ENCODE results near the gene ARID3A. TPM values are rescaled to one million over a fixed set of nuclear protein-coding genes. Genes with fewer than 3 reads are reported as not detected.

The ARID3A gene
- total RNA-seq, 4 donors from 2014 or later: 1.8 to 9.4 (median 5.6) TPM

DNA sequence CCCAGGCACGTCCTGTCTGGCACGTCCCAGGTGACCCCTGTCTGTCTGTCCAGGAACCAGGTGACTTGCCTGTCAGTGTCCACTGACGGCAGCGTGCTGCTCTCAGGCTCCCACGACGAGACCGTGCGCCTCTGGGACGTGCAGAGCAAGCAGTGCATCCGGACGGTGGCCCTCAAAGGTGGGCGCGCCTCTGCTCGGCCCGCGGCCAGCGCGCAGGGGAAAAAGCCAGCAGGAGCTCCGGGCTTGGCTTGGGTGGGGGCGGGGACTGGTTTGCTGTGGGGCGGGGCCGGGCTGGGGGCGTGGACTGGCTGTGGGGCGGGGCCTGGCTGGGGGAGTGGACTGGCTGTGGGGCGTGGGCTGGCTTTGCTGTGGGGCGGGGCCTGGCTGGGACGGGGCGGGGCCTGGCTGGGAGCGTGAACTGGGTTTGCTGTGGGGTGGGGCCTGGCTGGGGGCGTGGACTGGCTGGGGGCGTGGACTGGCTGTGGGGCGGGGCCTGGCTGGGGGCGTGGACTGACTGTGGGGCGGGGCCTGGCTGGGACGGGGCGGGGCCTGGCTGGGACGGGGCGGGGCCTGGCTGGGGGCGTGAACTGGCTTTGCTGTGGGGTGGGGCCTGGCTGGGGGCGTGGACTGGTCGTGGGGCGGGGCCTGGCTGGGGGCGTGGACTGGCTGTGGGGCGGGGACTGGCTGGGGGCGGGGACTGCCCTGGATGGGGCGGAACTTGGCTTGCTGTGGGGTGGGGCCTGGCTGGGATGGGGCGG is 65.5 kb downstream of the ARID3A start:
- TF ChIP-seq POLR2A (IDR thresholded peaks at IDR 0.05): no peak
- TF ChIP-seq, protein P1, sequence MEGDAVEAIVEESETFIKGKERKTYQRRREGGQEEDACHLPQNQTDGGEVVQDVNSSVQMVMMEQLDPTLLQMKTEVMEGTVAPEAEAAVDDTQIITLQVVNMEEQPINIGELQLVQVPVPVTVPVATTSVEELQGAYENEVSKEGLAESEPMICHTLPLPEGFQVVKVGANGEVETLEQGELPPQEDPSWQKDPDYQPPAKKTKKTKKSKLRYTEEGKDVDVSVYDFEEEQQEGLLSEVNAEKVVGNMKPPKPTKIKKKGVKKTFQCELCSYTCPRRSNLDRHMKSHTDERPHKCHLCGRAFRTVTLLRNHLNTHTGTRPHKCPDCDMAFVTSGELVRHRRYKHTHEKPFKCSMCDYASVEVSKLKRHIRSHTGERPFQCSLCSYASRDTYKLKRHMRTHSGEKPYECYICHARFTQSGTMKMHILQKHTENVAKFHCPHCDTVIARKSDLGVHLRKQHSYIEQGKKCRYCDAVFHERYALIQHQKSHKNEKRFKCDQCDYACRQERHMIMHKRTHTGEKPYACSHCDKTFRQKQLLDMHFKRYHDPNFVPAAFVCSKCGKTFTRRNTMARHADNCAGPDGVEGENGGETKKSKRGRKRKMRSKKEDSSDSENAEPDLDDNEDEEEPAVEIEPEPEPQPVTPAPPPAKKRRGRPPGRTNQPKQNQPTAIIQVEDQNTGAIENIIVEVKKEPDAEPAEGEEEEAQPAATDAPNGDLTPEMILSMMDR (IDR thresholded peaks at IDR 0.05): no peak
- DNase-seq (ENCODE audit: low spot score in 2 of 2): no peak
- 77 to 92% methylated on average over 5 to 11 of the region's 47 CpGs for WGBS, 2 donors
- no peak overlapping the region for H3K4me3 ChIP-seq (ENCODE audit: low read depth, poor library complexity, severe bottlenecking)
- intact Hi-C loops (cut with DNase I; ENCODE audit: low total_unique reads): no loop called here

GRCh38 chr19:991932-992669 is 66.3 kb downstream of the ARID3A start:
- H3K4me3 ChIP-seq (ENCODE audit: low read depth, poor library complexity, severe bottlenecking): no peak overlapping the region
- 93% methylated on average over 25 to 41 of the region's 42 CpGs for WGBS, 2 donors
- DNase-seq (ENCODE audit: low spot score in 2 of 2): no peak
- intact Hi-C loops (cut with DNase I; ENCODE audit: low total_unique reads): no loop called here
- TF ChIP-seq POLR2A (IDR thresholded peaks at IDR 0.05): no peak
- TF ChIP-seq, protein P1 (IDR thresholded peaks at IDR 0.05): no peak

DNA sequence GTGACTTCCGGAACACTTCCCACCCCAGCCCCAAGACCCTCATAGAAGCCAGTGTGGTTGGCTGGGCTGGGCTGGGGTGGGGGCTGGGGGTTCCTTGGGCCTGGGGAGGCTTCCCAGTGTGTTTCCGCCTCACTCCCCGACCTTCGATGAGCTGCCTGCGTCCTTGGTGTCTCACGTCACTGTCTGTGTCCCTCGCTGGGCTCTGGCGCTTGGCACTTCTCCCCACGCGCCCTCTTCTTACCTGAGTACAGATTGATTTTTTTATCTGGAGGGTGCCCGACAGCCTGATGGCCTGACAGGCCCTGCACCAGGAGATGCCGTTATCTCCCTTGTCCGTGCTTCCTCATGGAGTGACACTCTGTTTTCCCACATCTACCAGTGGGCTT is 66.8 kb downstream of the ARID3A start:
- TF ChIP-seq POLR2A (IDR thresholded peaks at IDR 0.05): no peak
- TF ChIP-seq, protein P1 (IDR thresholded peaks at IDR 0.05): no peak
- intact Hi-C loops (cut with DNase I; ENCODE audit: low total_unique reads): no loop called here
- DNase-seq (ENCODE audit: low spot score in 2 of 2): no peak
- no peak overlapping the region for H3K4me3 ChIP-seq (ENCODE audit: low read depth, poor library complexity, severe bottlenecking)
- WGBS, 2 donors: 94 to 96% methylated on average over 13 of the region's 13 CpGs

- 90 to 92% methylated on average over 12 to 17 of the region's 17 CpGs for WGBS, 2 donors
- no peak overlapping the region for H3K4me3 ChIP-seq (ENCODE audit: low read depth, poor library complexity, severe bottlenecking)
- intact Hi-C loops (cut with DNase I; ENCODE audit: low total_unique reads): no loop called here
- no peak for TF ChIP-seq POLR2A (IDR thresholded peaks at IDR 0.05)
- no peak for DNase-seq (ENCODE audit: low spot score in 2 of 2)
These were observed 67.6 kb downstream of the ARID3A start for GRCh38 chr19:993361-993830.

DNA sequence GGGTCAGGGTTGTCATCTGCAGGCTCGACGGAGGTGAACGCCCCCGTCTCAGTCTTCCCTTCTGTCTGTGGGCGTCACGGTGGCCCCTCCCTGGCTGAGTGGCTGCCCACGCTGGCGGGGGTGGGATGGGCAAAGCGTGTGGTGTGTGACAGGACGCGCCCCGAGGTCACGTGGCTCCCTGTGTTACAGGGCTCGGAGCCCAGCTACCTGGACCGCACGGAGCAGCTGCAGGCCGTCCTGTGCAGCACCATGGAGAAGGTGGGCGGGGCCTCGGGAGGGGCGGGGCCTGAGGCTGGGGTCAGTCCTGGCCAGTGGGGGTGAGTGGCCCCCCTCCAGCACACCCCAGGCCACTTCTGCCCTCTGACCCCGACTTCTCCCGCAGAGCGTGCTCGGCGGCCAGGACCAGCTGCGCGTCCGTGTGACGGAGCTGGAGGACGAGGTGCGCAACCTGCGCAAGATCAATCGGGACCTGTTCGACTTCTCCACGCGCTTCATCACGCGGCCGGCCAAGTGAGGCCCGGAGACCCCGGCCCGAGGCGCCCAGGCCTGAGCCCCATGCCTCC is 68.1 kb downstream of the ARID3A start:
- intact Hi-C loops (cut with DNase I; ENCODE audit: low total_unique reads): no loop called here
- no peak overlapping the region for H3K4me3 ChIP-seq (ENCODE audit: low read depth, poor library complexity, severe bottlenecking)
- DNase-seq (ENCODE audit: low spot score in 2 of 2): no peak
- TF ChIP-seq, protein P1 (IDR thresholded peaks at IDR 0.05): no peak
- TF ChIP-seq POLR2A (IDR thresholded peaks at IDR 0.05): no peak
- 84 to 91% methylated on average over 24 to 43 of the region's 43 CpGs for WGBS, 2 donors

DNA sequence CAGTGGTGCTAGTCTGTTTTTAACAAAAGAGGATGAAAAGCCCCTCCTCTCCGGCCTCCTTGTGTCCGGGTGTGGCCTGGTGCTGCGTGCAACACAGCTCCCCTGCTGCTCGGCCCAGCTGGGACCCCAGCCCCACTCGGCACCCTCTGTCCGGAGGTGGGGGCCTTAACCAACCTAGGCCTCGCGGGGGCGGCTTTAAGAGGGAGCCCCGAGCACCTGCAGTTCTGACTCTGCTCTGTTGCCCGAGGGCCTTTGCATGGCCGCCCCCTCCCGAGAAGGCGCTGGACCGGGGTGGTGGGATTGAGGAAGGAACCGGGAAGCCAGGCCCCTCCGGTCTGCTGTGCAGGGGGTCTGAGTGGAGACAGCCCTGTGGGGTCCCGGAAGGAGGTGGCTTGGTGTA is 68.7 kb downstream of the ARID3A start:
- 86 to 88% methylated on average over 13 to 17 of the region's 18 CpGs for WGBS, 2 donors

More for the DNA sequence above, 68.7 kb downstream of the ARID3A start:
- no peak overlapping the region for H3K4me3 ChIP-seq (ENCODE audit: low read depth, poor library complexity, severe bottlenecking)
- DNase-seq (ENCODE audit: low spot score in 2 of 2): no peak
- TF ChIP-seq POLR2A (IDR thresholded peaks at IDR 0.05): no peak
- TF ChIP-seq, protein P1 (IDR thresholded peaks at IDR 0.05): no peak
- intact Hi-C loops (cut with DNase I; ENCODE audit: low total_unique reads): no loop called here
